Kidney glomerular epithelial cell (primary cell): ENCODE data around the gene MEIOB.
"Not testable (repeated sequence)": the region's sequence is repeated elsewhere in the genome, so short reads cannot be mapped to it uniquely, and the experiment has no call there.

Experiments used
- DNase-seq: peaks from one replicate; lab custom pipeline; 2025; lab: John Stamatoyannopoulos, UW

The MEIOB gene

GRCh38 chr16:1809281-1809801, 62.6 kb downstream of the MEIOB start:
- DNase-seq, result no peak

DNA sequence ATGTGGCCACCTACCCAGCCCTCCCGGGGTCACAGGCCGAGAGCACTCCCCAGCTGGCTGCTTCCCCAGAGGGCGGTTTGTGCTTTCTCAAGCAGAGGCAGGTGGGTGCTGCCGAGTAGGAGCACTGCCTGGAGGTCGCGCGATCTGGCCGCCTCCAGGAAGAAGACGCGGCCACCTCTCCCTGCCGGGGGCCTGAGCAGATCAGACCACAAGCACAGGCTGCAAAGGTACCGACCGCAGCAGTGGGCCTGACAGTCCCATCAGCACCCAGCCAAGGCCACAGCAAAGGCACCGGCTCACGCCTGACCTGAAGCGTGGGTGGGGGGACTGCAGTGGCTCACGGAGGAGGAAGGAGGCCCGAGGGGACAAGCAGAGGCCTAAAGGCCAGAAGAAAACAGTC, 63.3 kb downstream of the MEIOB start:
- DNase-seq, result no peak

DNA sequence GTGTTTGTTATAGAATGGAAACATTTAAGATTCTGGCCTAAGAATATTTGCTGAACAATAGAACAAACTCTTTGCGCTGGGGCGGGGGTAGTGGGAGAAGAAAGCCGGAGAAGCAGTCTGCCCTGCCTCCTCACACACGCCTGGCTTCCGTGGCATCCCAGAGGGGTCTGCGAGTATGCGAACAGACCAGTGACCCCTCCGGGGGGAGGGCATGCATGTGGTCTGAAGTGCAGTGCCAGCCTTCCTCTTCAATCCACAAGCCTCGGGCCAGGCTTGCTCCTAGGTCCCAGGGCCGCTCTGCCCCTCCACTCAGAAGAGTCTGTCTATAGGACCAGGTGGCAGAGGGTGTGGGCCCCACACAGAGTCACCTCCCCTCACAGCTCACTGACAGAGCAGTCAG, 64.3 kb downstream of the MEIOB start:
- DNase-seq, result no peak

DNA sequence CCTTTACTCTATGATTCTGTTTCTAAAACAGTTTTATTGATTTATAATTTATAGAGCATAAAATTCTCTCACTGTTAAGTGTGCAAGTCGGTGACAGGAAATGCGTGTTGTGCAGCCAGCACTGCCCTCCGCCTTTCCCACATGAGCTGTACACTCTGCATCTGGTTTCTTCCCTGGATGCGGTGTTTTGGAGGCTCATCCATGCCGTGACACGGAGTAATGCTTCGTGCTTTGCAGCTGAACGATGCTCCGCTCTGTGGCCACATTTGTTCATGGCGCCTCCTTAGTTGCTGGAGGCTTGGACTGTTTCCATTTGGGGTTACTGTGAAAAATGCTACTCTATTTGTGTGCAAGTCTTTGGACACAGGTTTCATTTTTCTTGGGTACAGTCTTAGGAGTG, 71.3 kb downstream of the MEIOB start:
- no peak for DNase-seq

- DNase-seq, result not testable (repeated sequence)
These were observed 72.7 kb downstream of the MEIOB start for GRCh38 chr16:1799263-1799662.

DNA sequence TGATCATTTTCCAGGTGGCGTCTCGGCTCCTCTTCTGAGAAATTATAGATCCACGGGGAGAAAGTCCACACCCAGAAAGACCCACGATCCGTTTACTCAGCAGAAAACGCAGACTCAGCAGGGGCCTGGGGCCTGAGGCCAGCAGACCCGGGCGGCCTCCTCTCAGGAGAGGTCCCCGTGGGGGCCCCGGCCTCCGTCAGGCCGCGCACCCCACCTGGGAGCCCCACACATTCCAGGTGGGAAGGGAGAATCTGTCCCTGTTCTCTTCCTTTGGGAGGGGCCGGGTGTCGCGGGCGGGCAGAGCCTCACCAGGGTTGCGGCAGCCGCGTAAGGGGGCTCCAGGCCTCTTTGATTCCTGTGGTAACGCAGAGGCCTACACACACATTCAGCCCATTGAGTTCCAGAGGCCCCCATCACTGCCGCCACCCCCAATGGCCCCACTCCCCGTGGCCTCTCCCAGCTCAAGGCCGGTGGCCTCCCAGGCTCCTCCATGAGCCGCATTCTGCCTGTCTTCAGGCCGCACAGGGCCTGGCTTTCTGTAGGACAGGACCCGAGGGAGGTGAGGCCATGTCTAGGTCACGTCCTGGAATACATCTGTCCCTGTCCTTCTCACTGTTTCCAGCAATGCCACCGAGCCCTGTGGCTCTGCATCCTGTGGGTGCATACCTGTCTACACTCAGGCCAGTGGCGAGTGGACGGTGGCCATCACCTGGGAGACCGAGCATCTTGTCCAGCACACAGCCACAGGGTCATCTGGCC, 76.9 kb downstream of the MEIOB start:
- DNase-seq, result no peak

DNA sequence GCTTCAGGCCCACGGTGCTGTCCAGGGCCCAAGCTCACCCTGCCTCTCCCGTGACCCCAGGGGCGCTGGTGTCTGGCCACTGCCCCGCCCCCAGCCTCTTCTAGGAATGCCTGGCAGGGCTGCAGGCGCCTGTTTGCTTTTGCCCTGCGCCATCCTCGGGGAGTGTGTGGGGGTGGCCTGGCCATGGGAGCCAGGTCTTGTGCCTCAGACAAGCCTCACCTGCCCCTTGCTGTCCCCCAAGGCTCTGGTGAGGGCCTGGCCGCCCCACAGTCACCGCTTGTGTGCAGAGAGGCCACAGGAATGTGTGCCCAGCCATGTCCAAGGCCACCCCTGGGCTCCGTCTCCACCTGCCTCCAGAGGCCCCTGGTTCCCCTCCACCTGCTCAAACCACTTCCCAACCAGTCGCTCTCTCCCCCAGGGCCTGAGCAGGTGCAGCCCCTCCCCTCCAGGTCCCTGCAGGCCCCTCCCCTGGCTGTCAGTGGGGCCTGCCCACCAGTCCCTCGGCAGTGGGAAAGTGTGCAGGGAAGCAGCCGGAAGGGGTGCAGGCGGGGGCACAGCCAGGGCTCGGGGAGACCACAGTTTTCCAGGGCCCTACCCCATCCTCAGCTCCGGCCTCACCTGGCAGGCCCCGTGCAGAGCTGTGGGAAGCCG, 77.6 kb downstream of the MEIOB start:
- DNase-seq, result no peak

- DNase-seq, result no peak
These were observed 78.3 kb downstream of the MEIOB start, which contains the start of gene IGFALS for GRCh38 chr16:1793578-1794220. Gene IGFALS, minus strand, starts transcription at chr16:1793705. Its CDS starts 53 bp downstream, at chr16:1793652.

DNA sequence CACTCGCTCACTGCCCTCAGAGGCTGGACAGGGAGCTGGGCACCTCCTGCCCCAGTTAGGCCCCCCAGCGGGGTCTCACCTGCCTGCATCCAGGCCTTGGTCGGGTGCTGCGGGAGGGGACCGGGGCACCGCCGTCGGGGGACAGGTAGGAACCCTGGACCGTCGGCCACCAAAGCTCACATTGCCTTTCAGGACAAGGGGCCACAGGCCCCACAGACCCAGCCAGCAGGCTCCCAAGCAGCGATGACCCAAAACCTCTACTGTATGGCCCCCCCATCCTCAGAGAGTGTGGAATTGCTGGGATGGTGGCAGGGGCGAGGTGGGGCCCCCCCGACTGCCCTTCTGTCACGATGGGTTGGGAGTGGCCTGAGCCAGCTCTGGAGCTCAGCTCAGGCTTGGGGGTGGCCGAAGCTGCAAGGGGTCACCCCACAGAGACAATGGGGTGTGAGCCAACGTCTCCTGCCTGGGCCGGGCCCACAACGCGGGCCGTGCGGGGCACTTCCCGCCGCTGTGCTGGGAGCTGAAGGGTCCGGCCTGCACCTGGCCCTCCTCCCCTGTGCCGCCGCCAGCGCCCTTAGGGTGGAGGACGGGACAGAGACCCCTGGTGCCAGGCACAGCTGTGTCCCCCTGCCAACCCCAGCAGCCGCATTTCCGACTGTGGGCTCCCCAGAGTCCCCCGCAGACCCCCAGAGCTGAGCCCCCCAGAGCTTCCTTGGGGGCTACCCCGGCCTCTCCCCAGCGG, 79.0 kb downstream of the MEIOB start:
- DNase-seq, result no peak

DNA sequence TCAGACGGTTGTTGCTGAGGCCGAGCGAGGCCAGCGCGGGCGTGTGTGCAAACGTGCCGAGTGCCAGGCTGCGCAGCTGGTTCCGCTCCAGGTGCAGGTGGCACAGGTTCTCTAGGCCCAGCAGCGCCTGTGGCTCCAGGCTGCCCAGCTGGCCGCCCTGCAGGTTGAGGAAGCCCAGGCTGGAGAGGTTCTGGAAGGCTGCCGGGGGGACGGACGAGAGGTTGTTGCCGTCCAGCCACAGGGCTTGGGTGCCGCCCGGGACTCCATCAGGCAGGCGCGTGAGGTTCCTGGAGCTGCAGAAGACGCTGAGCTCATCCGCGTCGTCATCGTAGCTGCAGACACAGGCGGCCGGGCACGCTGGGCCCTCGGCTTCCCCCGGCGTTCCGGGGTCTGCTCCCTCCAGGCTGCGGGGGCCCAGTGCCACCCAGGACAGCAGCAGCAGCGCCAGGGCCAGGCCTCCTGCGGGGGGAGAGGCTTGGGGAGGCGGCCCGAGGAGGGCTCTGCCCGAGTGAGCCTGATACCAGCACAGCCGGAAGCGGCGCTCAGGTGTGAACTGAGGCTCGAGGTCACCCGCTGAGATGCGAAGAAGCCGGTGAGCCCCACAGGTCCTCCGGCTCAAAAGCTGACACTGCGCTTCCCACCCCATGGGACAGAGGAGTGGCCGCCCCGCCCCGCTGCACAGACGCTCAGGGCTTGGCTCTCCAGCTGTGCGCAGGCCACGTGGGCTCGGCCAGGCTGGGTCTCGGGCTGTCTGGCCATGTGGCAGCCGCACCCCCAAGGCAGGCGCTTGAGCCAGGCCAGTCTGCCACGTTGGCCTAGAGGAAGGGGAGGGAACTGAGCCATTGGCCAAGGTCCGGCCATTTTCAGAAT, 79.8 kb downstream of the MEIOB start:
- no peak for DNase-seq

- no peak for DNase-seq
These were observed 80.6 kb downstream of the MEIOB start for GRCh38 chr16:1791256-1791942.

- no peak for DNase-seq
These were observed 81.2 kb downstream of the MEIOB start for GRCh38 chr16:1790611-1791255.

- DNase-seq, result no peak
These were observed 81.7 kb downstream of the MEIOB start for GRCh38 chr16:1790261-1790610.

GRCh38 chr16:1789643-1790045, 82.3 kb downstream of the MEIOB start:
- no peak for DNase-seq

GRCh38 chr16:1788708-1789100, 83.3 kb downstream of the MEIOB start:
- no peak for DNase-seq

- no peak for DNase-seq
These were observed 83.8 kb downstream of the MEIOB start for GRCh38 chr16:1788095-1788707.

DNA sequence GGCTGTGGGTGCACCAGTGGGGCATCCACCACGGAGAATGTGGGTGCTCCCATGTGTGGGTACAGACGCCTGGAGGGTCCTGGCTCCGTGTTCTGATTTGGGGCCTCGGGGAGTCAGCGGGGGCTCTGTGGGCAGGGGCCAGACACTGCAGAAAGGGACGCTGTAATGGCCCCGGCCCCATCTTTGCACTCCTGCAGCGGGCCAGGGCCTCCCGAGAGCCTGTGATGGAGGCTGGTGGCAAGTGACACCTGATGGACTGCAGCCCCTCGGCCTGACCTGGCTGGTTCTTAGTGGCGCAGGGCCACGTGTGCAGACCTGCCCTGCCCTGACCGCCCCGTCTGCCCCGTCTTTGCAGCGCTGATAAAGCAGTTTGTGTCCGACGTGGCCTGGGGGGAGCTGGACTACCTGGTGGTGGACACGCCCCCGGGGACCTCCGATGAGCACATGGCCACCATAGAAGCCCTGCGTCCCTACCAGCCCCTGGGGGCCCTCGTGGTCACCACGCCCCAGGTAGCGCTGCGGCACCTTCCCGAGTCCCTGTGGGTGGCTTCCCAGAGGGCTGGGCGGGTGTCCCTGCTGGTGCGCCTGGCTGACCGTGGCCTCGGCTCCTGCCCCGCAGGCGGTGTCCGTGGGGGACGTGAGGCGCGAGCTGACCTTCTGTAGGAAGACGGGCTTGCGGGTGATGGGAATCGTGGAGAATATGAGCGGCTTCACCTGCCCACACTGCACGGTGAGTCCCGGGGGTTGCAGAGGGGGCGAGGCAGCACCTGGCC, 84.5 kb downstream of the MEIOB start:
- no peak for DNase-seq

GRCh38 chr16:1787056-1787321, 85.0 kb downstream of the MEIOB start:
- DNase-seq, result no peak
